ENCODE data around the gene CRAMP1.

- TF ChIP-seq CTCF (IDR thresholded peaks at IDR 0.05 in 2 of 3, conservative IDR thresholded peaks at IDR 0.05 in 1 of 3; ENCODE audit: borderline replicate concordance in 1 of 3, insufficient read depth in 1 of 3, low read depth in 2 of 3, low read length in 2 of 3) (no peak), POLR2A (IDR thresholded peaks at IDR 0.05; ENCODE audit: borderline replicate concordance, extremely low read depth, insufficient read depth, insufficient read length) (no peak), POLR2AphosphoS5 (IDR thresholded peaks at IDR 0.05; ENCODE audit: low read depth, low read length) (no peak), YY1 (IDR thresholded peaks at IDR 0.05; ENCODE audit: extremely low read depth, insufficient replicate concordance, low read depth, low read length) (no peak)
These were observed 27.7 kb downstream of the CRAMP1 start for GRCh38 chr16:1639860-1640259.
